Pons (tissue), 1 donor: Measurements from ENCODE around the gene ATG5.
"Not testable (repeated sequence)": the region's sequence is repeated elsewhere in the genome, so short reads cannot be mapped to it uniquely, and the experiment has no call there.

Experiments used
- DNase-seq: peaks from one replicate; pipeline ENCODE4 v3.0.0-alpha.2; 2016; ENCODE audit warnings: low spot score

The ATG5 gene

GRCh38 chr6:106154326-106154725 lies 171.2 kb downstream of the ATG5 start:
- DNase-seq, result no peak

- DNase-seq, result no peak
Observed at GRCh38 chr6:106152952-106153351, 172.6 kb downstream of the ATG5 start.

- not testable (repeated sequence) for DNase-seq
Observed at GRCh38 chr6:106152476-106152875, 173.1 kb downstream of the ATG5 start.

DNA sequence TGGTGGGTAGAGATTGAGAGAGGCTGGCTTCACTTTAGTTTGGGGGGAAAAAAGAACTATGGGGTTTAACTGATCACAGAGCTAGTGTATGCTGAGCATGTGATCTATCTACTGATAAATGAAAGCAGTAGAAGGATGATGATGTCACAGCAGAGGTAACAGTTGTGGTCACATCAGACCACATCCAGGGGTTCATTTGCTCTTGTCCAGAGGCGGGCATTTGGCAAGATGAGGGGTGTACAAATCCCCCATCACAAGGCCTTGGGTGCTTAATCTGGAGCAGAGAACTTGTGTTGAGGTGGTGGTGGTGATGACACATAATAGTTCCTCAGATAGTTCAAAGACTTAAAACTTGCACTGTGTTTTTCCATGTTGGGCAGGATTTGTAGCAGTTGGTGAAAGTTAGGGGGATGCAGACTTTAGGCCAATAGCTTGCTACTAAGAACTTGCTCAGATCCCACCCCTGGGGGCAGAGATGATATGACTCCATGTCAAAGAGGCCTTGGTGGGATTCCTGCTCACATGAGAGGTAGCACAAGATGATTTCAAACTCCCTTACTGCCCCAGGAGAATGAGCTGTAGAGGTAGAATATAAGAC lies 176.0 kb downstream of the ATG5 start:
- no peak for DNase-seq

DNA sequence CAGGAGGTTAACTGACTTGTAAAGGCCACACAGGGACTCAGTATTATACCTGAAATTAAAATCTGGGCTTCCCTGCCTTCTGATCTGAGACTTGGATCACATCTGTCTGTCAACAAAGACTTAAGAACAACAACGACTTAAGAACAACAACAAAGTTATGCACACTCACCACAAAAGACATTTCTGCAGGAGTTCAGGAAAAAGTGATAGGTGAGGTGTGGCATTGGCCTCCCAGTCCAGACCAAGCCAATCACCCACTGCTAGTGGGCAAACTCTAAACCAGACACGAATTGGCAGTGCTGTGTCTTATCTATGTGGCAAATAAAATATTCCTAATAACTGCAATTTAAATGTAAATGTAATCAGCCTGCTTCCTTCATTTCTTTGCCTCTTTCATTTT lies 178.1 kb downstream of the ATG5 start:
- DNase-seq, result no peak

GRCh38 chr6:106146852-106147351 lies 178.7 kb downstream of the ATG5 start:
- no peak for DNase-seq

DNA sequence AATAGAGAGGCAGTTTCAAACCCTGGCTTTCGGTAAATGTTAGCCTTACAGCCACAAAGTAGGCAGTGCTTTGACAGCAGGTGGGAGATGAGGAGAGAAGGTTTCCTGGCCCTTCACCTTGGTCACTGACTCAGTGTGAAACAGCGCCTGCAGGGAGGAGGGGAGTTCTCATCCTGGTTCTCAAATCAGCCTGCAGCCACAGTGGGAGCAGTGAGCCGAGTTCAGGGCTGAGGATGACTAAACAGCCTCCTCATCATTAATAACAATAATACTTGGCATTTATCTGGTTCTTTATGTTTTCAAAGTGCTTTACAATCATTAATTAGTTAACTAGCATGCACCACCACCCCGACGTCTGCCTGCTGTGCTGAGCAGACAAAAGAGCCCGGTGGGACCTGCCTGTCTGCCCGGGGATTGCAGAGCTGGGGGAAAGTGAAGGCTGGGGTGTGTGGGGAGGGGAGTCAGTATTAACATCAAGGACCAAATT lies 179.8 kb downstream of the ATG5 start:
- no peak for DNase-seq

DNA sequence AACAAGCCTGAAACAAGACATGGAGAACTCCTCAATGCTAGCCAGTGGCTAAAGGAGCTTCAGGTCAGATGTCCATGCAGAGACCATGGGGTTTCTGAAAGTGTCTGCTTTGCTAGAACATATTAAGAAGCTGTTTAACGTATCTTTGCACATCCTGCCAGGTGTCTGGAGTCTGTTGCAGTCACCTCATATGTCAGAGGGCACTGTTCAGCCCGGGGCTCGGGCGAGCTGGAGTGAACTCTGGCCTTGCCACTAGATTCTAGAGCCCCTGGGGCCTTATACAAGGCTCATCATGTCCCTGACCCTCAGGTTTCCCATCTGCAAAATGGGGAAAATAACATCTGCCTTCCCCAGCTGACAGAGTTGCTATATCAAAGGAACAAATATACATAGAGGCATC lies 180.4 kb downstream of the ATG5 start:
- DNase-seq, result no peak

GRCh38 chr6:106143665-106144064 lies 181.9 kb downstream of the ATG5 start:
- no peak for DNase-seq

DNA sequence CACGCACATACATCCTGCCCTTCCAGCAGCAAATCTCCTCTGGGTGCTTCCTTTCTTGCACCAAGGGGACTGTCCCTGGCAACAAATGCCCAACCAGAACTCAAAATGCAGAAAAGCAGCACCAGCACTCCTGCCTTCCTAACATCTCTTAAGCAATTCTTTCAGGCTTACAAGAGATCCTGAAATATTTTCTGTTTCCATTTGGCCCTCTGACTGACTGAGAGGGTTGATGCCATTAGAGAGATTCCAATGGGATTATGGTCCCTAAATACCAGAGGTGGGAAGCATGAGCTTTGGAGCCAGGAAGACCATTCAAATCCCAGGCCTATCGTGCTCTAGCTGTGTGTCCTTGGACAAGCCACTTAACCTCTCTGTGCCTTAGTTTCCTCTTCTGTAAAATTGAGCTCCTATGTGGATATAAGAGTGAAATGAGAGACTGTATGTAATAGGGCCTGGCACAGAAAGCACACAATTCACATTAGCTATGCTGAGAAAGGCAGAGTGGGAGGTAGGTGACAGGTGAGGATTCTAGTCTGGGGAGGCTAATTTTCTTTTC lies 182.6 kb downstream of the ATG5 start:
- DNase-seq, result no peak

DNA sequence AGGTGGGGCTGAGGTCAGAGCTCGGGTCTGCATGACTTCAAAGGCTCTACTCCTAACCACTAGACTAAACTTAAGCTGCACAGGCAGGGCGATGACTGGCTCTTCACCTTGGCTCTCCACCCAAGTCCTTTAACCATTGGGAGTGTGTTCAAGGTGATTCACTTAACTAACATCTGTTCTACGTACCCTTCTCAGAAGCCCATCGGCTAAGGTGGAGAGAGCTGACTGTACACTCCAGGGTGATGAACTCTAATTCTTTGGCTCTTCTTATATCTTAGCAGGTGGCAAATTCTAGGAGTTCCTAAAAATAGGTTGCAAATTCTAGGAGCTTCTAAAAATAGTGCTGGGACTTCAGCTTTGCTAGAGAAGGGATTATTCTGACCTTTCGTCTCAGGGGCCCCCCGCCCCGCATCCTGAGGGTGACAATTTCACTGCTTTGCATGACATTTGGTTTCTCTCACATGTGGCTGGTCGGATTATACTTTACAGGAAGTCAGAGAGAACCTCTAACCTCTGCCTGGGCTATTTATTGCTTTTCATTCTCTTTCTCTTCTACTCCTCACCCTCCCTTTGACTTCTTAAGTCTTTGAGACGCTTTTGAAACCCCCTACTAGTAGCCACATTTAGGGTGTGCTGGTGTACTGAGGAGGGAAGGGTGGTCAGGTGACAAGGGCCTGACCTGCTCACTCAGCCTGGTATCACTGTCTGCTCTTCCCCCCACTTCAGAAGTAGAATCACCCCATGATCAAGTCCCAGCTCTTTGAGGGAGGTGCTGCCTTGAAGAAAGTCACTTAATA lies 183.9 kb downstream of the ATG5 start:
- DNase-seq, result no peak

DNA sequence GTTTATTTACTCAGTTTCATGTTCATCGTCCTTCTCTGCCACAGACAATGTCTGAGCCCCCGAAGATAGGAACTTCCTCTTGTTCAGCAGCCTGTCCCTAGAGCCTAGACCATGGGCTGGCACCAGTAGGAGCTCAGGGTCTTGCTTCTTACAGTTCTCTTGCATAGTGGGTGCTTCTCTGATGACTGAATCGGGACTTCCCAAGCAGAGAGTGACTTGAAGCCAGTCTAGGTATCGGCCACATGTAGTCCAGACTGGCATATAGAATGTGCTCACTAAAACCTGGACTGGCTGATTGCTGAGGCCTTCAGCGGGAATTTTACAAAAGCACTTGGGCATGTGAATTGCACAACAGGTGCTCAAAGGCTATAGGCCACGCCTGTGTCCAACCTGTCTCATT lies 187.4 kb downstream of the ATG5 start:
- no peak for DNase-seq

GRCh38 chr6:106136845-106137244 lies 188.7 kb downstream of the ATG5 start:
- no peak for DNase-seq

GRCh38 chr6:106135911-106136571 lies 189.5 kb downstream of the ATG5 start:
- DNase-seq, result no peak

GRCh38 chr6:106134906-106135634 lies 190.5 kb downstream of the ATG5 start:
- DNase-seq, result no peak
